A549 (cell line): Measurements from ENCODE around the gene WDR38.
"Not testable (repeated sequence)": the region's sequence is repeated elsewhere in the genome, so short reads cannot be mapped to it uniquely, and the experiment has no call there.

Experiments
- ATOH8 ChIP-seq: fragments of 250-450 bp; sonication (Bioruptor Pico); IDR thresholded peaks from 2 replicates; pipeline ENCODE4 v1.5.0; 2020; ENCODE audit warnings: low read depth, mild to moderate bottlenecking, moderate library complexity
- CEBPB ChIP-seq, 2 experiments: fragments of >200 bp in 1 of 2; sonication (Bioruptor Twin) in 1 of 2; formaldehyde crosslinking in 1 of 2; IDR thresholded peaks; 2 replicates each; pipeline ENCODE4 v1.6.1; 2012 to 2016
- CHD2 ChIP-seq: fragments of 150-350 bp; IDR thresholded peaks from 2 replicates; pipeline ENCODE4 v1.6.1; 2014; ENCODE audit warnings: low read length; ENCODE audit not compliant: partially characterized antibody
- CTCF ChIP-seq: fragments of >200 bp; sonication (Bioruptor Twin); formaldehyde crosslinking; IDR thresholded peaks from 3 replicates; pipeline ENCODE4 v1.5.1; 2016
- EP300 ChIP-seq, 2 experiments: fragments of >200 bp; sonication (Bioruptor Twin); formaldehyde crosslinking; IDR thresholded peaks; 2 replicates in 1 of 2; 3 replicates in 1 of 2; pipeline ENCODE4 v1.6.1; 2016 to 2017
- HES2 ChIP-seq: fragments of >200 bp; sonication (Bioruptor Twin); formaldehyde crosslinking; IDR thresholded peaks from 2 replicates; pipeline ENCODE4 v1.6.1; 2016
- MAX ChIP-seq: IDR thresholded peaks from 2 replicates; pipeline ENCODE4 v1.6.1; 2012
- MYC ChIP-seq: IDR thresholded peaks from 2 replicates; pipeline ENCODE4 v1.6.1; 2012; ENCODE audit warnings: mild to moderate bottlenecking, inconsistent platforms, low read length, improper control_type of control experiment, borderline replicate concordance
- POLR2A ChIP-seq: IDR thresholded peaks from 2 replicates; pipeline ENCODE4 v1.6.1; 2012; ENCODE audit warnings: mild to moderate bottlenecking, low read length
- REST ChIP-seq: fragments of 200-600 bp; sonication (generic); IDR thresholded peaks from 2 replicates; pipeline ENCODE4 v1.6.1; 2016; ENCODE audit warnings: antibody characterized with exemption, mild to moderate bottlenecking, moderate library complexity

- not testable (repeated sequence) for TF ChIP-seq CTCF; CEBPB (IDR thresholded peaks at IDR 0.05); ATOH8; HES2; POLR2A; REST; MYC; MAX; EP300 (IDR thresholded peaks at IDR 0.05); CHD2
Observed at GRCh38 chr9:124838567-124839275, 14.5 kb upstream of the WDR38 start.
